HFF-Myc (cell line): ENCODE measurements around the gene WNT1.
A peak's percentile ranks its signal among the peaks of the same experiment; 100 is the strongest.

Experiments used
- DNase-seq: peaks from one replicate; pipeline ENCODE4 v3.0.0-alpha.2; 2011; ENCODE audit warnings: low read depth; ENCODE audit errors: extremely low read depth
- H3K4me3 ChIP-seq: replicated peaks from 2 replicates; pipeline ENCODE4 v1.5.1; 2011; ENCODE audit warnings: low read depth, mild to moderate bottlenecking, control low read depth, low read length
- CTCF ChIP-seq: IDR thresholded peaks from 2 replicates; pipeline ENCODE4 v1.5.1; 2012; ENCODE audit warnings: mild to moderate bottlenecking, low read depth, low read length, control low read depth; ENCODE audit errors: missing control alignments

WNT1 gene

GRCh38 chr12:48968467-48968866 lies 9.7 kb upstream of the WNT1 start:
- TF ChIP-seq CTCF: no peak
- no peak overlapping the region for H3K4me3 ChIP-seq
- no peak for DNase-seq

GRCh38 chr12:48969160-48969771 lies 8.9 kb upstream of the WNT1 start:
- DNase-seq: no peak
- no peak overlapping the region for H3K4me3 ChIP-seq
- no peak for TF ChIP-seq CTCF

GRCh38 chr12:48969833-48970701 lies 8.1 kb upstream of the WNT1 start:
- DNase-seq: no peak
- H3K4me3 ChIP-seq: 0 out of 2 replicates have a peak overlapping the region, but pooled peaks have one; percentile 35
- no peak for TF ChIP-seq CTCF

- TF ChIP-seq CTCF: no peak
- DNase-seq: no peak
- peak overlapping the region; percentile 35 for H3K4me3 ChIP-seq
These were observed 7.3 kb upstream of the WNT1 start for GRCh38 chr12:48970702-48971334.

- H3K4me3 ChIP-seq: no peak overlapping the region
- no peak for TF ChIP-seq CTCF
These were observed 5.7 kb upstream of the WNT1 start for GRCh38 chr12:48972213-48972951.

GRCh38 chr12:48972952-48973483 lies 5.1 kb upstream of the WNT1 start:
- H3K4me3 ChIP-seq: no peak overlapping the region
- DNase-seq: no peak
- no peak for TF ChIP-seq CTCF

More at GRCh38 chr12:48972213-48972951, 5.7 kb upstream of the WNT1 start:
- DNase-seq: no peak
